Astrocyte of the cerebellum (primary cell): ENCODE measurements around the gene ARSI.

Source experiments
- DNase-seq: peaks from one replicate; pipeline ENCODE4 v3.0.0-alpha.2; 2011; ENCODE audit warnings: low read depth
- H3K4me3 ChIP-seq: 2 replicates; pipeline ENCODE4 v1.5.1; 2011; ENCODE audit warnings: mild to moderate bottlenecking, low read depth, low read length, moderate library complexity
- CTCF ChIP-seq: IDR thresholded peaks from 2 replicates; pipeline ENCODE4 v1.5.1; 2012; ENCODE audit warnings: low read length, low read depth, moderate library complexity, mild to moderate bottlenecking; ENCODE audit errors: missing control alignments
- in situ Hi-C: cut with HindIII; loops from 2 replicates; pipeline ENCODE4 v1.10.0; 2017; ENCODE audit warnings: low sequenced_read_pairs

Gene ARSI

GRCh38 chr5:150328515-150328914 is 25.8 kb upstream of the ARSI start:
- TF ChIP-seq CTCF, result no peak
- H3K4me3 ChIP-seq, result no peak overlapping the region
- in situ Hi-C loops, result no loop called here
- DNase-seq, result no peak

DNA sequence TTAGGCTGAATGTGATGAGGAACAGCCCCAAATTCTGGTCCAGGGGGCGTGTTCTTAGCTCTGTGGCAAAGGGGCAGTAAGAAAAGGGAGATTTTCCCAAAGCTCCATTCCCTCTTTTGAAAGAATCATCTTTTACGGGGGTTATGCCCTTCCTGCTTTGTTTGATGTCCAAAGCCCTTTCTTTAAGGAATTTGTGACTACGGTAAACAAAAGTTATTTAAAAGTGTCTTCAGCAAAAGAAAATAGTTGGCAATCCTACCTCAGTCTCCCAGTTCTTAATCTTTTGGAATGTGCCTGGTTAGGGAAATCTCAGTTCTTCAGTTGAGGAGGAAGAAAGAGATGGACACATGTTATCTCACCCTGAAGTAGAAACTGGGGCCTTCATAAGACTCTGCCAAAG is 24.4 kb upstream of the ARSI start:
- no peak for DNase-seq
- in situ Hi-C loops, result no loop called here
- no peak for TF ChIP-seq CTCF
- no peak overlapping the region for H3K4me3 ChIP-seq

DNA sequence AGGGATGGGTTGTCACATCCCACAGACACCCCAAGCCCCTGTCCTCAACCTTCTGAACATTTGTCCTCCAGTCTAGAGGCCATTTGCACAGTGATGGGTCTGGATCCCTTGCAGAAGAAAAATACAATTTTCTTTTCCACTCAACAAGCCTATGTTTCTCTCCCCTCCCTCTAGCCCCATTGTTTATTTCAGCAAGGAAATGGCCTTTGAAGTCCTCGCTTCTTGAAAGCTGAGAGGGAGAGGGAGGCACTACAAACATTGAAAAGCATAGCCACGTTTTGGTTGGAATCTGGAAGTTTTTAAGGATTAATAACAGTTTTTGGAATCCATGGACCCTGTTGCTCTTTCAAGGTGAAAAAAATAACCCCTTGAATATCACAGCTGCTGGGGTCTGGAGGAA is 24.0 kb upstream of the ARSI start:
- no peak overlapping the region for H3K4me3 ChIP-seq
- no peak for DNase-seq
- no peak for TF ChIP-seq CTCF
- in situ Hi-C loops, result no loop called here

GRCh38 chr5:150325426-150325825 is 22.7 kb upstream of the ARSI start:
- H3K4me3 ChIP-seq, result no peak overlapping the region
- DNase-seq, result no peak
- in situ Hi-C loops, result no loop called here
- TF ChIP-seq CTCF, result no peak

GRCh38 chr5:150323819-150324218 is 21.1 kb upstream of the ARSI start:
- no peak for DNase-seq
- in situ Hi-C loops, result no loop called here
- no peak overlapping the region for H3K4me3 ChIP-seq
- no peak for TF ChIP-seq CTCF

DNA sequence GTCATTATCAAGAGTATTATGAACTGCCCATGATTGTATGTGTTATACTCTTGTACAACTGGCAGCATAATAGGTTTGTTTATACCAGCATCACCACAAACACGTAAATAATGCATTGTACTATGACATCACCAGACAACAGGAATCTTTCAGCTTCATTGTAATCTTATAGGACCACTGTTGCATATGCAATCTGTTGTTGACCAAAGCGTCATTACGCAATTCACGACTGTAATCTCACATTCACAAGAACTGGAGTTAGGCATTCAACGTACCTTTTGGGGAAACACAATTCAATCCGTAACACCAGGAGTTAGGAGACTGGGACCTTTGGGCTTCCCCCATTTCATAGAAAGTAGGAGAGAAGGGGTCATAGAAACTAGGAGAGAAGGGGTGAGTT is 20.4 kb upstream of the ARSI start:
- DNase-seq, result no peak
- in situ Hi-C loops, result no loop called here
- TF ChIP-seq CTCF, result no peak
- H3K4me3 ChIP-seq, result no peak overlapping the region

GRCh38 chr5:150322202-150322601 is 19.5 kb upstream of the ARSI start:
- no peak for DNase-seq
- H3K4me3 ChIP-seq, result no peak overlapping the region
- no peak for TF ChIP-seq CTCF
- in situ Hi-C loops, result no loop called here
